AG10803 (cell line): ENCODE results near the gene GSE1.

ENCODE experiments used
- DNase-seq: peaks from one replicate; pipeline ENCODE4 v3.0.0; 2010; ENCODE audit warnings: low read depth
- H3K4me3 ChIP-seq: 2 replicates; pipeline ENCODE4 v1.5.1; 2011; ENCODE audit warnings: mild to moderate bottlenecking, low read length, control low read depth
- TF ChIP-seq, protein P1 (sequence below): conservative IDR thresholded peaks from 2 replicates; pipeline ENCODE4 v1.5.1; 2011; ENCODE audit warnings: mild to moderate bottlenecking, low read length, control low read depth, inconsistent platforms

GSE1 gene

DNA sequence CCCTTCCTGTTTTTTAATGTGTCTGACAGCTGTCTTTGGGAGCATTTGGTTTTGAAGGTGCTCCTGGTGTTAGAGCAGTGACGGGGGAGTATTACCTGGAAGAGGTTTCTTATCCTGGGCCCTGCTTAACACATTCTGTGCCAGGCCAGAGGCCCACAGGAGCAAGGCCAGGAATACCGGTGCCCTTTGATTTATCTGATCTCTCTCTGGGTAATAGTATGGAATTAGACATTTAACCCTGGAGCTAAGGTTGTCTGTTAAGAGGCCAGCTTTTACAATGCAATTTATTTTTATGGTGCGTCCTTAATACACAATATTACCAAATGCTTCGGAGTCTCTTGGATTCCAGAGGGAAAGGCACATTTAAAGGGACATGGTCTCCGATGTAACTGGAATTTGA lies 37.2 kb upstream of the GSE1 start:
- TF ChIP-seq, protein P1, sequence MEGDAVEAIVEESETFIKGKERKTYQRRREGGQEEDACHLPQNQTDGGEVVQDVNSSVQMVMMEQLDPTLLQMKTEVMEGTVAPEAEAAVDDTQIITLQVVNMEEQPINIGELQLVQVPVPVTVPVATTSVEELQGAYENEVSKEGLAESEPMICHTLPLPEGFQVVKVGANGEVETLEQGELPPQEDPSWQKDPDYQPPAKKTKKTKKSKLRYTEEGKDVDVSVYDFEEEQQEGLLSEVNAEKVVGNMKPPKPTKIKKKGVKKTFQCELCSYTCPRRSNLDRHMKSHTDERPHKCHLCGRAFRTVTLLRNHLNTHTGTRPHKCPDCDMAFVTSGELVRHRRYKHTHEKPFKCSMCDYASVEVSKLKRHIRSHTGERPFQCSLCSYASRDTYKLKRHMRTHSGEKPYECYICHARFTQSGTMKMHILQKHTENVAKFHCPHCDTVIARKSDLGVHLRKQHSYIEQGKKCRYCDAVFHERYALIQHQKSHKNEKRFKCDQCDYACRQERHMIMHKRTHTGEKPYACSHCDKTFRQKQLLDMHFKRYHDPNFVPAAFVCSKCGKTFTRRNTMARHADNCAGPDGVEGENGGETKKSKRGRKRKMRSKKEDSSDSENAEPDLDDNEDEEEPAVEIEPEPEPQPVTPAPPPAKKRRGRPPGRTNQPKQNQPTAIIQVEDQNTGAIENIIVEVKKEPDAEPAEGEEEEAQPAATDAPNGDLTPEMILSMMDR, result no peak
- no peak overlapping the region for H3K4me3 ChIP-seq
- no peak for DNase-seq

DNA sequence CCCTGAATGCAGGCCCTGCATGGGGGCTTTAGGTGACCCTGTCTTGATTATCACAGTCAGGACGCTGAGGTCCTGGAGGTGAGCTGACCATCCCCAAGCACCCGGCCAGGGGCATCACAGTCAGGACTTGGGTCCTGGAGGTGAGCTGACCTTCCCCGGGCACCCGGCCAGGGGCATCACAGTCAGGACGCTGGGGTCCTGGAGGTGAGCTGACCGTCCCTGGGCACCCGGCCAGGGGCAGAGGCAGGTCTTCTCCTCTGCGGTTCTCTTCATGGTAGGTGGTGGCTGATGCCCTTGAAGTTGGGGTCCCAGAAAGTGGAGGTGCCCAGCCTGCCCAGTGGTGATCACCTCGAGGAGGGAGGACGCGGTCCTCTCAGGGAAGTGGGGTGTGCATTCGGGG lies 36.2 kb upstream of the GSE1 start:
- TF ChIP-seq, protein P1, result no peak

DNA sequence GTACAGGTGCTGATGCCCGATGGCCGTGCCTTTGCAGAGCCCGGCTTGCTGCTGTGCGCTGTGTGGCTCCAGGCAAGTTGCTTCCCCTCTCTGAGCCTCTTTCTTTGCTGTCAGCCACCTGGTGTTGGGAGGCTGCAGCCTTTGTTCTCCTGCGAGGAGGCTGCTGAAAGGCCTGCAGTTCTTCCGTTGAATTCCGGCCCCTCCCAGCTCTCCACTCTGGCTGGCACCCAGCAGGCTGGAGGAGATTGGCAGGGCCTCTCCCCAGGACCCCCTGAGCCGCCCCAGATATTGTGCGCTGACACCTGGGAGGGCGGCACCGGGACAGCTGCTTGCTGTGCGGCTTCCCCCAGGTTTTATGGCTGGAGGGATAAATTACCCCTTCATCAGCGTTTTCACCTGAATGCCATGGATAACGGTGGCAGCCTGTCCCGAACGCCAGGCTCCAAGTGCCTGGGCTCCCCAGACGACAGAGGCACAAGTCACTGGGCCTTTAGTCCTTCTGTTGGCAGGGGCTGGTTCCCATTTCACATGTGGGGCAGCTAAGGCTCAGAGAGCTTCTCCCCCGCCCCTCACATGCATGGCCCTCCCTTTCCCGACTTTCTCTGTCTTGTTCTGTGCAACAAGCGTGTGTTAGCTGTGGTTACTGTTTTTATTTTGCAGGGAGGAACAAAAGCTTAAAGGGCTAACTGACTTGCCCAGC lies 35.1 kb upstream of the GSE1 start:
- TF ChIP-seq, protein P1, result no peak
- no peak overlapping the region for H3K4me3 ChIP-seq
- no peak for DNase-seq

More for the DNA sequence above, 36.2 kb upstream of the GSE1 start:
- H3K4me3 ChIP-seq, result no peak overlapping the region
- no peak for DNase-seq

DNA sequence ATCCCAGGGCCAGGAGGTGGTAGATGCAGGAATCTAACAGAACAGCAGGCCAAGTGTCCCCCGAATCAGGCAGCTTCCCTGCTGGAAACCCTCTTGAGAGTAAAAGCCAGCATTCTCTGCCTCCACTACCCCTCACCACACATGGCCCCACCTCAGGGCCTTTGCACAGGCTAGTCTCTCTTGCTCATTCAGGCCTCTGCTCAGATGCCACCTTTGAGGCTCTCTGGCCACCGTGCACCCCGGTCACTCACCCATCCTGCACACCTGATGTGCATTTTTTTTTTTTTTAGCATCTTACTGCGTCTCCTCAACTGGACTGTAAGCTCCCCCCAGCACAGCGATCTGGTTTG lies 34.5 kb upstream of the GSE1 start:
- H3K4me3 ChIP-seq, result no peak overlapping the region
- TF ChIP-seq, protein P1, result no peak
- no peak for DNase-seq

DNA sequence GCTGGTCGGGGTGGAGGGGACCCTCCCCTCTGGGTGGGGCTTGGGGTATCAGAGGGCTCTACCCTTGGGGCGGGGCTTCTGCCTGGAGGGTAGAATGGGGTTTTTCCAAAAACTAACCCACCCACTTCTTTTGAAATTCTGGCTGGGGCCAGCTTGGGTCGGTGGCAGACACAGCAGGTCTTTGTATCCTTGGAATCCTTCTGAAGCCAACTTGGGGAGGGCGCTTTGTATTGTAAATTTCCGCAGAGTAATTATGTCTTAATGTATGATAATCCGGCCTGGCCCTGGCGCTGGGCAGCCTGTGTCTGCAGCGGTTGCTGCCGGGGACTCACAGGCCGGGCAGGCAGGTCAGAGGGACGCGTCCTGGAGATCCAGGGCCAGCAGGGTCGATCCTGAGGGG lies 33.9 kb upstream of the GSE1 start:
- no peak for DNase-seq
- TF ChIP-seq, protein P1, result no peak
- H3K4me3 ChIP-seq, result no peak overlapping the region

DNA sequence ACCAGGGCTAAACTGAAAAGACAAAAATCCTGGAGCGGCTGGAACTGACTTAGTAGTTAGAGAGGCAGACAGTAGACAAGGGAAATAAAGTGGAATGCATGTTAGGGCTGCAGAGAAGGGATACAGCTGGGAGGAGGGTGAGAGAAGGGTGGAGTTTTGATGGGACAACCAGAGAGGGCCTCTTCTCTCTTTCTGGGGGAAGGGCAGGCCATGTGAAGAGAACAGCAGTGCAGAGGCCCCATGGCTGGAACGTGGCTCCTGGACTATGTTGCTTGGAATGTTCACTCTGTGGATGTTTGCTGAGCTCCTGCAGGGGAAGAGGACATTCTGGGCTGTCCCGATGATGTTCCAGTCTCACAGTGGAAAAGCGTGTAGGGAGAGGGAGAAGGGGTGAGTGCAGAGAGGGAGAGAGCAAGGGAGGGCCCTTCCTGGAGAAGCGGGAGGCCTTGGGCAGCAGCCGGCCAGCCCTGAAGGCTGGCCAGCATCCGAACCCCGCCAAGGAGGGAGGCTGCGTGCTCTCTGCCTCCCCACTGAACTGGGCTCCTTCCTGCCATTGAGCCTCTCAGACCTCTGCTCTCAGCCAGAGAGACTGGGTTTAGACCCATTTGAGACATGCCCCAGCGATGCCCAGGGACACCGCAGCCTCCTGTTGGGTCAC lies 33.1 kb upstream of the GSE1 start:
- no peak overlapping the region for H3K4me3 ChIP-seq
- peak; percentile 36 for DNase-seq
- TF ChIP-seq, protein P1, result no peak

DNA sequence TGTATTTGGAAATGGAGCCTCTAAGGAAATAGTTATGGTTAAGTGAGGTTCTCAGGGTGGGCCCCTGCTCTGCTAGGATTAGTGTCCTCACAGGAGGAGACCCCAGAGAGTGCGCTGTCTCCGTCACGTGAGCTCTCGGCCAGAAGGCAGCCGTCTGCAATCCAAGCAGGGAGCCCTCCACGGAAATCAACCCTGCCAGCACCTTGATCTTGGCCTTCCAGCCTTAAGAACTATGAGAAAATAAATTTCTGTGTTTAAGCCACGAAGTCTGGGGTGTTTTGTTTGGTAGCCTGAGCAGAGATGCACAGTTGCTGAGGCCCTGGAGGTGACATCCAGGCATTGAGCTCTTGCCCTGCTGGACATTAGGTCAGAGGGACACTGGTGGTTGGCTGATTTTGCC lies 32.4 kb upstream of the GSE1 start:
- TF ChIP-seq, protein P1, result no peak
- DNase-seq, result no peak
- H3K4me3 ChIP-seq, result no peak overlapping the region
